Epithelial cell of proximal tubule (primary cell): Measurements from ENCODE around the gene PPP1R2. TPM values are rescaled to one million over a fixed set of nuclear protein-coding genes. Genes with fewer than 3 reads are reported as not detected.

Experiments used
- DNase-seq: peaks from one replicate; pipeline ENCODE4 v3.0.0-alpha.2; 2011; ENCODE audit warnings: low read depth
- H3K4me3 ChIP-seq: 2 replicates; pipeline ENCODE4 v1.5.1; 2011; ENCODE audit warnings: low read depth, mild to moderate bottlenecking, low read length
- total RNA-seq: library from RNA; depleted of rRNA; stranded (reverse); fragments of >200 nt; gene quantifications from 2 replicates; pipeline ENCODE4 v1.2.3, GENCODE V29; 2015
- TF ChIP-seq, protein P1 (sequence below): conservative IDR thresholded peaks from 2 replicates; pipeline ENCODE4 v1.5.1; 2012; ENCODE audit warnings: low read depth, mild to moderate bottlenecking, low read length

Gene PPP1R2
- total RNA-seq, 1 donor from 2014 or later, result 43.5 TPM

DNA sequence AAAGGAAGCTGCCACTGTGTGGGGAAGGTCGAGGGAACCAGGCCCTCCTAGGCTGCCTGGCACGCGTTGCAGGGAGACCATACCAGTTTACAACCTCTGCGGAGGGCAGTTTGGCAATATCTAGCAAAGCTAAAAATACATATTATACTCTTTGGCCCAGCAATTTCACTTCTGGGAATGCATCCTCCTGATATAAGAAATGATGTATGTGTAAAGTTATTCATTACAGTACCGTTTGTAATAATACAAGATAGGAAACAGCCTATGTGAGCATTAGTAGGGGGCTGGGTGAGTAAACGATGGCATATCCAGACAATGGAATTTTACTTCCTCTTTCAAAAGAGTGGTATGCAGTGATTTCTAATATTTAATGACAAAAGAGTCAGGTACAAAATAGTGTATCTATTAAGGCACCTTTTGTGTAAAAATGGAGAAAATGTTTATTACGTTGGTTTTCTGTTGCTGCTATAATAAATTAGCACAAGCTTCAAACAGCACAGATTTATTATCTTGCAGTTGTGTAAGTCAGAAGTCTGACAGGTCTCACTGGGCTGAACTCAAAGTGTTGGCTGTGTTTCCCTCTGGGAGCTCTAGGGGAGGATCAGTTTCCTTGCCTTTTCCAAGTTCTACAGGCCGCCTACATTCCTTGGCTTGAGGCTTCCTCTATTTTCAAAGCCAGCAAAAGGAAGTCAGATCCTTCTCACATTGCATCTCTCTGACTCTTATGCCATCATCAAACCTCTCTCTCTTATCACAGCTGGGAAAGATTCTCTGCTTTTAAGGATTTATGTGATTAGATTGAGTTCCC is 31.6 kb upstream of the PPP1R2 start:
- no peak overlapping the region for H3K4me3 ChIP-seq
- DNase-seq, result no peak
- TF ChIP-seq, protein P1, sequence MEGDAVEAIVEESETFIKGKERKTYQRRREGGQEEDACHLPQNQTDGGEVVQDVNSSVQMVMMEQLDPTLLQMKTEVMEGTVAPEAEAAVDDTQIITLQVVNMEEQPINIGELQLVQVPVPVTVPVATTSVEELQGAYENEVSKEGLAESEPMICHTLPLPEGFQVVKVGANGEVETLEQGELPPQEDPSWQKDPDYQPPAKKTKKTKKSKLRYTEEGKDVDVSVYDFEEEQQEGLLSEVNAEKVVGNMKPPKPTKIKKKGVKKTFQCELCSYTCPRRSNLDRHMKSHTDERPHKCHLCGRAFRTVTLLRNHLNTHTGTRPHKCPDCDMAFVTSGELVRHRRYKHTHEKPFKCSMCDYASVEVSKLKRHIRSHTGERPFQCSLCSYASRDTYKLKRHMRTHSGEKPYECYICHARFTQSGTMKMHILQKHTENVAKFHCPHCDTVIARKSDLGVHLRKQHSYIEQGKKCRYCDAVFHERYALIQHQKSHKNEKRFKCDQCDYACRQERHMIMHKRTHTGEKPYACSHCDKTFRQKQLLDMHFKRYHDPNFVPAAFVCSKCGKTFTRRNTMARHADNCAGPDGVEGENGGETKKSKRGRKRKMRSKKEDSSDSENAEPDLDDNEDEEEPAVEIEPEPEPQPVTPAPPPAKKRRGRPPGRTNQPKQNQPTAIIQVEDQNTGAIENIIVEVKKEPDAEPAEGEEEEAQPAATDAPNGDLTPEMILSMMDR, result no peak

DNA sequence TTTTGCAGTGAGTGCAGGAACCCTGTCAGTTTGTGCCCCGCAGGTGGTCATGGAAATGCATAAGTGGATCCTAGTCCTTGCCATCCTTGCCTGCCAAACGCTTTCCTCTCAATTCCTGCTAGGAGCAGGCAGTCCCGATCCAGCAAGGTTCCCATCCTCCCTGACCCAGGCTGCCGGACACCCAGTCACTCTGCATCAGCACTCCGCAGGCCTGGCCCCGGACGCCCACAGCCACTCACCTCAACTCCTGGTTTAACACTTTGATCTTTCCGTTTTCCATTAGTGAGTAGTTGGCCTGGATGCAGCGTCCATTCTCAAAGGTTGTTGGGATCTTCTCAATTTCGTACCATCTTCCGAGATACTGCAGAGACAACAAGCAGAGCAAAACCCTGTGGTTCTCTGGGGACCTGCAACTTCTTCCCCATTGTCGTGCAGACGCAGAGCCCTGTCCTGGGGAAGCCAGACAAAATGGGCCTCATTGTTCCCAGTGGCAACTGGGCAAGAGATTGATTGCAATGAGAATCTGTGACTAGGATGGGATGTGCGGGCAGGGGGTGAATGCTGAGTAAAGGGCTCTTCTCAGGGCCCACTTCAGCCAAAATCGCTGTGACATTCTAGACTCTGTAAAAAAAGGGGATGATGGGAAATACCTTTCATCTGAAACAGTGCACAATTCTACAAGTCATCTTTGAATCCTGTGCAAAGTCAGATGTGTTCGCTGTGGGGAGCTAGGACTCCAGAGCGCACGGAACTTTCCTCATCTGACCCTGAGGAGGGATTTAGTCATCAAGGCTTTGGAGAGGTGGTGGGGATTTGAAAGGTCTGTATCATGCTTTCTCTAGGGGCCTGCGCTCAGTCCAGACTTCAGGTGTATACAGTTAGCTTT is 30.7 kb upstream of the PPP1R2 start:
- DNase-seq, result no peak
- TF ChIP-seq, protein P1, result no peak
- no peak overlapping the region for H3K4me3 ChIP-seq

DNA sequence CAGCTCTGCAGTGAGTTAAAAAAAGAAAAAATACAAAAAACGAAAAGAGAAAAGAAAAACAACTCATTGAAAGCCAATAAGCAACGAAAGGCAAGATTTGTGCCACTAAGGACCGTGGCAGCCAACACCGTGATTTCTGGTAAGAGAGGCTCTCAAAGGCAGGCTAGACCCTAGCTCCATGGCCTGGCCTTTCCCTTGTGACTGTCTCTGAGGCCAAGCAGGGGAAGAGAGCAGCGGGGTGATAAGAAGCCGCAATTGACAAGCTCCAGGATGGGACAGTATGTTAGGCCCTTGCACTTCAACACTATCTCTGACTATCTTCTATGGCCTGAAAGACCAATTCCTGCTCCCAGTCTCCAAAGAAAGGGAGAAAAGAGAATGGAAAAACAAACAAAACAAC is 28.2 kb upstream of the PPP1R2 start:
- TF ChIP-seq, protein P1, result no peak
- no peak overlapping the region for H3K4me3 ChIP-seq
- DNase-seq, result no peak

DNA sequence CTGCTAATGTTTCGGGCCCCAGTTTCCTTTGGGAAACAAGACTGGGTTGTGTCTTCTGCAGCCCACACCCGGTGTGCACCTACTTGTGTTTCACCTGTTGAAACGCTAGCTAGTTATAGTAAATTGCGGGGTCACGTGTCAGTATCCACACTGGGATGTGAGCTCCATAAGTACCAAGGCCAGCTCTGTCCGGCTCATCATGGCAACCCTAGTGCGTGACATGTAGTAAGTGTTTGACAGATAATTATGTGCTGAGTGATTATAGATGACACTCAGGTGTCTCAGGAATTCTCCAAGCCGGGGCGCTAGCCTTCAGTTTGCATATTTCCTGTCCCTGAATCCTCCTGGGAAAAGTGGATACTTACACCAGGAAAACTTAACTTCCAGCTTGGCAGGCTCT is 27.8 kb upstream of the PPP1R2 start:
- TF ChIP-seq, protein P1, result no peak

DNA sequence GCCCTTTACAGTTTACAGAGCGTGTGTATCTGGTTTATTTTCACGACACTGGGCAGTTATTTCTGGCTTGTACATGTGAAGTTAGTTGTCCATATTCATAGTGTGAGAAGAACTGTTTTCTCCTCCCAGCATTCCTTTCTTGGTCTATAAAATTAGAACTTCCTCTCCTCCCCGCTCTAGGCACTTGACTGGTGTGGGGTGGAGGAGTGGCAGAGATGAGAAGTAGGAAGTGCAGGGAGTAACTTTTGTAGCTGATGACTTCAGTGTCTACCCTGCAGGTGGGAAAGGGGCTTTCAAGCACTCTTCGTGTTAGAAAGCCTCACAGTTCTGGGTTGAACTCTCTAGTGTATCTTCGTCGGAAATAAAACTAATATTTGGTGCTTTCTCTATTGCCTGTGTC is 27.2 kb upstream of the PPP1R2 start:
- DNase-seq, result no peak
- H3K4me3 ChIP-seq, result no peak overlapping the region
- TF ChIP-seq, protein P1, result no peak

More for the DNA sequence above, 27.8 kb upstream of the PPP1R2 start:
- DNase-seq, result no peak
- H3K4me3 ChIP-seq, result no peak overlapping the region

DNA sequence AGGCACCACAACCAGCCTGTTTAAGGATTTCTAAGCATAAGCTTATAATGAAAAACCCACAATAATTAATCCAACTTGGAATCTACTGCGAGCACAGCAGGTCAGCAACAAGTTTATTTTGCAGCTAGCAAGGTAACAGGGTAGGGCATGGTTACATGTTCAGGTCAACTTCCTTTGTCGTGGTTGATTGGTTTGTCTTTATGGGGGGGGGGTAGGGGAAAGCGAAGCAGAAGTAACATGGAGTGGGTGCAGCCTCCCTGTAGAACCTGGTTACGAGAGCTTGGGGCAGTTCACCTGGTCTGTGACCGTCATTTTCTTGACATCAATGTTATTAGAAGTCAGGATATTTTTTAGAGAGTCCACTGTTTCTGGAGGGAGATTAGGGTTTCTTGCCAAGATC is 25.5 kb upstream of the PPP1R2 start:
- no peak for DNase-seq
- H3K4me3 ChIP-seq, result no peak overlapping the region
- TF ChIP-seq, protein P1, result no peak
